IMR-90 (cell line): ENCODE results near the gene GDF9. TPM values are rescaled to one million over a fixed set of nuclear protein-coding genes. Genes with fewer than 3 reads are reported as not detected.
A peak's percentile ranks its signal among the peaks of the same experiment; 100 is the strongest.

Experiments
- ATAC-seq: fragments of 200-7000 bp; cut with Tn5 transposase; 2 replicates; pipeline ENCODE4 v1.9.1; 2020; ENCODE audit warnings: low read depth, mild to moderate bottlenecking, moderate library complexity
- BruUV-seq: library from RNA; stranded (reverse); fragments of 400-500 nt; replicated peaks from 2 replicates; lab custom pipeline; 2021; lab: Mats Ljungman, UMichigan
- CTCF ChIA-PET: fragments of 300-600 bp; formaldehyde crosslinking; extraction: SDS; loops from one replicate; lab custom pipeline; 2021; ENCODE audit warnings: antibody characterized with exemption; lab: Yijun Ruan, JAX
- POLR2A ChIA-PET: fragments of 300-600 bp; sonication (Branson Sonifier 250); formaldehyde crosslinking; loops from one replicate; lab custom pipeline; 2022; ENCODE audit warnings: antibody characterized with exemption; ENCODE audit not compliant: unreplicated experiment; lab: Charles Lee
- DNase-seq: peaks from one replicate; pipeline ENCODE4 v3.0.0; 2013
- H2AFZ ChIP-seq: replicated peaks from 2 replicates; pipeline ENCODE3; 2013; ENCODE audit warnings: low read length, mild to moderate bottlenecking; ENCODE audit not compliant: poor library complexity
- H2AK5ac ChIP-seq: 2 replicates; pipeline ENCODE4 v1.6.1; 2013; ENCODE audit warnings: low read depth, low read length, inconsistent platforms
- H2AK9ac ChIP-seq: replicated peaks from 2 replicates; pipeline ENCODE3; 2013; ENCODE audit warnings: mild to moderate bottlenecking, low read depth, low read length, moderate library complexity; ENCODE audit not compliant: poor library complexity
- H2BK120ac ChIP-seq: 2 replicates; pipeline ENCODE4 v1.6.1; 2013; ENCODE audit warnings: low read depth, low read length, inconsistent platforms
- H2BK15ac ChIP-seq: 3 replicates; pipeline ENCODE4 v1.6.1; 2013; ENCODE audit warnings: low read depth, low read length, inconsistent platforms
- H2BK20ac ChIP-seq: 2 replicates; pipeline ENCODE4 v1.6.1; 2013; ENCODE audit warnings: low read depth, mild to moderate bottlenecking, inconsistent platforms, low read length, moderate library complexity
- H2BK5ac ChIP-seq: 2 replicates; pipeline ENCODE4 v1.6.1; 2013; ENCODE audit warnings: mild to moderate bottlenecking, low read depth, low read length, inconsistent platforms; ENCODE audit not compliant: poor library complexity, severe bottlenecking
- H3K14ac ChIP-seq: replicated peaks from 2 replicates; pipeline ENCODE4 v1.6.1; 2013; ENCODE audit warnings: low read depth, low read length, inconsistent platforms
- H3K18ac ChIP-seq: 2 replicates; pipeline ENCODE4 v1.6.1; 2013; ENCODE audit warnings: low read depth, low read length, control low read depth
- H3K23ac ChIP-seq: 2 replicates; pipeline ENCODE4 v1.6.1; 2013; ENCODE audit warnings: low read depth, low read length, inconsistent platforms
- H3K27ac ChIP-seq: 2 replicates; pipeline ENCODE4 v1.5.1; 2013; ENCODE audit warnings: mild to moderate bottlenecking, control low read depth, low read length; ENCODE audit not compliant: insufficient read depth
- H3K27me3 ChIP-seq: 2 replicates; pipeline ENCODE4 v1.6.1; 2013; ENCODE audit warnings: low read length; ENCODE audit not compliant: control insufficient read depth, insufficient read depth
- H3K36me3 ChIP-seq: 2 replicates; pipeline ENCODE4 v1.6.1; 2013; ENCODE audit warnings: low read length, mixed read lengths; ENCODE audit not compliant: control insufficient read depth, insufficient read depth
- H3K4ac ChIP-seq: 2 replicates; pipeline ENCODE4 v1.6.1; 2013; ENCODE audit warnings: low read depth, low read length, inconsistent platforms
- H3K4me1 ChIP-seq: 2 replicates; pipeline ENCODE4 v1.6.1; 2013; ENCODE audit warnings: low read length, mixed read lengths; ENCODE audit not compliant: control insufficient read depth, insufficient read depth
- H3K4me2 ChIP-seq: 2 replicates; pipeline ENCODE4 v1.6.1; 2013; ENCODE audit warnings: low read depth, mild to moderate bottlenecking, control low read depth, low read length, moderate library complexity
- H3K4me3 ChIP-seq: 2 replicates; pipeline ENCODE4 v1.5.1; 2013; ENCODE audit warnings: low read depth, mild to moderate bottlenecking, control low read depth, low read length, moderate library complexity; ENCODE audit not compliant: insufficient read depth
- H3K56ac ChIP-seq: 2 replicates; pipeline ENCODE4 v1.6.1; 2013; ENCODE audit warnings: low read length, inconsistent platforms; ENCODE audit not compliant: insufficient read depth; ENCODE audit errors: extremely low read depth
- H3K79me1 ChIP-seq, 2 experiments: 2 replicates each; pipeline ENCODE4 v1.6.1; 2013; ENCODE audit warnings: low read length in 2 of 2, inconsistent platforms in 1 of 2, low read depth in 1 of 2
- H3K9ac ChIP-seq: 2 replicates; pipeline ENCODE4 v1.6.1; 2013; ENCODE audit warnings: low read depth, low read length, control low read depth
- H3K9me1 ChIP-seq: 2 replicates; pipeline ENCODE4 v1.6.1; 2013; ENCODE audit warnings: low read length, inconsistent platforms; ENCODE audit not compliant: insufficient read depth
- H3K9me3 ChIP-seq: 2 replicates; pipeline ENCODE4 v1.6.1; 2013; ENCODE audit warnings: low read length; ENCODE audit not compliant: control insufficient read depth, insufficient read depth
- H4K20me1 ChIP-seq: 2 replicates; pipeline ENCODE4 v1.6.1; 2013; ENCODE audit warnings: low read length, inconsistent platforms; ENCODE audit not compliant: insufficient read depth
- H4K5ac ChIP-seq: 2 replicates; pipeline ENCODE4 v1.6.1; 2013; ENCODE audit warnings: mild to moderate bottlenecking, low read depth, low read length, control low read depth
- H4K8ac ChIP-seq, 2 experiments: 2 replicates each; pipeline ENCODE4 v1.6.1; 2013; ENCODE audit warnings: low read depth in 2 of 2, low read length in 2 of 2, control low read depth in 1 of 2, inconsistent platforms in 1 of 2
- H4K91ac ChIP-seq: 2 replicates; pipeline ENCODE4 v1.6.1; 2013; ENCODE audit warnings: low read depth, low read length, inconsistent platforms; ENCODE audit not compliant: insufficient read depth
- CTCF ChIP-seq: conservative IDR thresholded peaks from 2 replicates; pipeline ENCODE4 v1.5.1; 2012; ENCODE audit warnings: mild to moderate bottlenecking, low read depth, low read length, improper control_type of control experiment
- NFE2L2 ChIP-seq: fragments of 150-350 bp; IDR thresholded peaks from 2 replicates; pipeline ENCODE4 v1.6.1; 2016; ENCODE audit warnings: low read depth, mild to moderate bottlenecking, low read length
- RAD21 ChIP-seq: IDR thresholded peaks from 2 replicates; pipeline ENCODE4 v1.6.1; 2012; ENCODE audit warnings: low read length, improper control_type of control experiment
- RCOR1 ChIP-seq: IDR thresholded peaks from 2 replicates; pipeline ENCODE4 v1.6.1; 2012; ENCODE audit warnings: mild to moderate bottlenecking, low read length, improper control_type of control experiment; ENCODE audit not compliant: insufficient replicate concordance
- WGBS, 2 experiments: methylation state at CpG; one replicate each; pipeline versions ENCODE4 v1.1.5 to v1.1.7; 2013; ENCODE audit warnings: missing lambda C conversion rate in 2 of 2; ENCODE audit not compliant: insufficient read length in 1 of 2; ENCODE audit errors: extremely low coverage in 2 of 2; 5-methylcytosine and 5-hydroxymethylcytosine counted together
- dilution Hi-C: fragments of 300-500 bp; cut with HindIII; formaldehyde crosslinking; loops from one replicate; pipeline ENCODE4 v1.14.3; 2018; ENCODE audit warnings: low sequenced_read_pairs; ENCODE audit not compliant: unreplicated experiment
- in situ Hi-C: fragments of 300-500 bp; cut with MboI; formaldehyde crosslinking; loops from 3 replicates; pipeline ENCODE4 v1.14.3; 2019; ENCODE audit warnings: low sequenced_read_pairs, inconsistent platforms, mixed read lengths
- intact Hi-C: fragments of 100-400 bp; cut with micrococcal nuclease; formaldehyde crosslinking; loops from 2 replicates; pipeline ENCODE4 v1.10.0; 2022
- polyA plus RNA-seq, 3 experiments: library from polyadenylated mRNA; depleted of rRNA; stranded (reverse); fragments of >200 nt; gene quantifications; 2 replicates each; pipeline ENCODE4 v1.2.3, GENCODE V29; 2012; ENCODE audit warnings: low replicate concordance in 1 of 3
- total RNA-seq: library from RNA; depleted of rRNA; stranded (reverse); fragments of >200 nt; gene quantifications from 2 replicates; pipeline ENCODE4 v1.2.3, GENCODE V29; 2012

Gene GDF9
- total and polyA plus RNA-seq, 2 of the 4 experiments (the other 2 are of a cell fraction), result 0.18 to 0.21 TPM

- no peak overlapping the region for H4K91ac ChIP-seq
- H2BK120ac ChIP-seq, result no peak overlapping the region
- no peak overlapping the region for H3K14ac ChIP-seq
- in situ Hi-C loops (no loop called here), intact Hi-C loops (no loop called here), dilution Hi-C loops (no loop called here)
- no peak overlapping the region for H2BK15ac ChIP-seq
- H3K4me2 ChIP-seq, result no peak overlapping the region; the same call in 1 of the 2 replicates
- CTCF ChIA-PET, result interaction anchor here (0.6 to 1.7 kb wide), 5 partner anchors 9 to 55 kb away, joined by 3 to 7 read pairs (median 5); no protein-coding TSS in a partner anchor
- H3K9ac ChIP-seq, result no peak overlapping the region
- H3K36me3 ChIP-seq, result peaks cover 6% of the 10 kb centered on the region; the same call in 1 of the 2 replicates
- 100% methylated on average over 1 of the region's 4 CpGs; no CpG with 5 or more reads in 1 of the 2 experiments for WGBS, 2 experiments
- H2BK5ac ChIP-seq, result no peak overlapping the region
- peak overlapping the region; percentile 41; the same call in 1 of the 2 replicates for H3K4ac ChIP-seq
- H3K4me1 ChIP-seq, result peaks cover 4% of the 10 kb centered on the region; the same call in 1 of the 2 replicates
- H3K4me3 ChIP-seq, result no peak overlapping the region
- no peak for ATAC-seq
- no peak for TF ChIP-seq RCOR1
- no peak for TF ChIP-seq CTCF
- no peak for TF ChIP-seq NFE2L2
- TF ChIP-seq RAD21, result no peak
- peaks cover 13 to 32% of the 10 kb centered on the region in 2 experiments; a peak in 3 of 4 replicates for H3K79me1 ChIP-seq
- H3K27me3 ChIP-seq, result no peaks in the 10 kb centered on the region
- no peak overlapping the region for H2AK5ac ChIP-seq
- DNase-seq, result no peak
- no peaks in the 10 kb centered on the region for H4K20me1 ChIP-seq
- peak overlapping the region; percentile 16 for H2AK9ac ChIP-seq
- POLR2A ChIA-PET, result interaction anchor here (0.6 kb wide), 1 partner anchor 9 kb away, joined by 10 read pairs; no protein-coding TSS in a partner anchor
- H3K9me1 ChIP-seq, result peaks cover 4% of the 10 kb centered on the region; the same call in 1 of the 2 replicates
- no peak overlapping the region for H3K27ac ChIP-seq
- BruUV-seq, result no TSS peak
- H2AFZ ChIP-seq, result peak overlapping the region; percentile 99
- no peak overlapping the region; a peak in 1 of 4 replicates for H4K8ac ChIP-seq
- no peak overlapping the region for H3K56ac ChIP-seq
- H3K18ac ChIP-seq, result no peak overlapping the region
- no peaks in the 10 kb centered on the region for H3K9me3 ChIP-seq
- no peak overlapping the region for H4K5ac ChIP-seq
- H2BK20ac ChIP-seq, result no peak overlapping the region
- H3K23ac ChIP-seq, result peak overlapping the region; percentile 43; the same call in 1 of the 2 replicates
Measured at GRCh38 chr5:132828846-132829494, 37.3 kb downstream of the GDF9 start.
